RWPE2 (cell line): ENCODE measurements around the gene RPS6KA4.

ENCODE experiments used
- ATAC-seq: fragments of 200-7000 bp; cut with Tn5 transposase; 3 replicates; pipeline ENCODE4 v1.9.1; 2021; ENCODE audit warnings: low read depth
- DNase-seq: peaks from one replicate; pipeline ENCODE4 v3.0.0-alpha.2; 2020; ENCODE audit warnings: low spot score
- H3K27ac ChIP-seq: fragments of 450-650 bp; 2 replicates; pipeline ENCODE4 v1.5.1; 2017; ENCODE audit warnings: mild to moderate bottlenecking; ENCODE audit not compliant: poor library complexity, severe bottlenecking
- H3K27me3 ChIP-seq: fragments of 250-450 bp; sonication (Bioruptor Pico); 2 replicates; pipeline ENCODE4 v1.5.1; 2021; ENCODE audit warnings: mild to moderate bottlenecking, moderate library complexity; ENCODE audit not compliant: insufficient read depth, poor library complexity, severe bottlenecking
- H3K36me3 ChIP-seq: fragments of 250-450 bp; sonication (Bioruptor Pico); 2 replicates; pipeline ENCODE4 v1.5.1; 2020; ENCODE audit warnings: low read depth, mild to moderate bottlenecking, moderate library complexity
- H3K4me1 ChIP-seq: fragments of 250-450 bp; sonication (Bioruptor Pico); 2 replicates; pipeline ENCODE4 v1.5.1; 2021; ENCODE audit warnings: mild to moderate bottlenecking, moderate library complexity; ENCODE audit not compliant: insufficient read depth, poor library complexity, severe bottlenecking
- H3K4me3 ChIP-seq: fragments of 250-450 bp; sonication (Bioruptor Pico); 2 replicates; pipeline ENCODE4 v1.5.1; 2021; ENCODE audit warnings: mild to moderate bottlenecking, moderate library complexity; ENCODE audit not compliant: severe bottlenecking
- H3K9me3 ChIP-seq: fragments of 250-450 bp; sonication (Bioruptor Pico); 2 replicates; pipeline ENCODE4 v1.5.1; 2021; ENCODE audit warnings: mild to moderate bottlenecking, moderate library complexity; ENCODE audit not compliant: severe bottlenecking
- CTCF ChIP-seq: fragments of 450-650 bp; IDR thresholded peaks from one replicate; pipeline ENCODE4 v1.5.1; 2017; ENCODE audit warnings: mild to moderate bottlenecking, moderate library complexity; ENCODE audit not compliant: poor library complexity, severe bottlenecking

The RPS6KA4 gene

GRCh38 chr11:64327375-64327774 lies 31.6 kb upstream of the RPS6KA4 start:
- no peak for DNase-seq
- no peak for TF ChIP-seq CTCF
- no peaks in the 10 kb centered on the region for H3K27me3 ChIP-seq
- H3K9me3 ChIP-seq: no peaks in the 10 kb centered on the region
- ATAC-seq: no peak
- H3K27ac ChIP-seq: no peak overlapping the region
- peaks cover 34% of the 10 kb centered on the region for H3K4me1 ChIP-seq
- H3K36me3 ChIP-seq: peaks cover 5% of the 10 kb centered on the region
- no peak overlapping the region for H3K4me3 ChIP-seq

DNA sequence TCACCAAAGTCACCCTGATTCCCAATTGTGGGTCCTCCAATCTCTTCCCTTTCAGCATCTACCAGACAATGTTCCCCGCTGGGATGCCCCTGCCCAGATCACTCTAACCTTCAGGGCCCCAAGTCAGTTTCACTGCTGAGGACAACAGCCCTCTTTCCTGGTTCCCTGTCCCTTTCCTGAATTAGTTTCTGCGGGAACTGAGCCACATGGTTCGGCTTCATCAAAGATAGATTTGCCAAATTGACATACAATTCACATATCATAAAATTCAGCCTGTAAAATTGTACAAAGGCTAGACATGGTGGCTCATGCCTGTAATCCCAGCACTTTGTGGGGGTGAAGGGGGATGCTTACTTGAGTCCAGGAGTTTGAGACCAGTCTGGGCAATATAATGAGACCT lies 31.0 kb upstream of the RPS6KA4 start:
- DNase-seq: no peak
- no peaks in the 10 kb centered on the region for H3K27me3 ChIP-seq
- no peak for ATAC-seq
- H3K9me3 ChIP-seq: no peaks in the 10 kb centered on the region
- TF ChIP-seq CTCF: no peak
- H3K36me3 ChIP-seq: no peaks in the 10 kb centered on the region
- no peak overlapping the region for H3K4me3 ChIP-seq
- no peak overlapping the region for H3K27ac ChIP-seq
- peaks cover 35% of the 10 kb centered on the region for H3K4me1 ChIP-seq

DNA sequence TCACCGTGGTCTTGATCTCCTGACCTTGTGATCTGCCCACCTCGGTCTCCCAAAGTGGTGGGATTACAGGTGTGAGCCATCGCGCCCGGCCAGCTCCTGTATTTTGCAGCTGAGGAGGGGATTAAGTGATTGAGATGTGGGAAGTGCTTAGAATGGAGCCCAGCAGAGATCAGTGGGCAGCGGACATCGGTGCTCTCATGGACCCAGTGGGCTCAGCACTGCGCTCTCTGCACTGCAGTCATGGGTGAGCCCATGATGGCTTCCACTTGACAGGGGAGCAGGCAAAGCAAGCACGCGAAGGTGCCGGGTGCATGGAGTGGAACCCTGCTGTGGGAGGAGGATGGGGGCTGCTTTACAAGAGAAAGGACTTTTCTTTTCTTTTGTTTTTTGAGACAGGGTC lies 28.1 kb upstream of the RPS6KA4 start:
- no peak for ATAC-seq
- Histone ChIP-seq H3K4me1 (peaks cover 22% of the 10 kb centered on the region), H3K27me3 (no peaks in the 10 kb centered on the region), H3K9me3 (no peaks in the 10 kb centered on the region), H3K27ac (peak overlapping the region; percentile 95), H3K36me3 (no peaks in the 10 kb centered on the region), H3K4me3 (no peak overlapping the region)
- TF ChIP-seq CTCF: no peak
- DNase-seq: no peak

- Histone ChIP-seq H3K4me1 (peaks cover 22% of the 10 kb centered on the region), H3K4me3 (no peak overlapping the region), H3K27ac (peak overlapping the region; percentile 95), H3K36me3 (no peaks in the 10 kb centered on the region), H3K27me3 (no peaks in the 10 kb centered on the region), H3K9me3 (no peaks in the 10 kb centered on the region)
- TF ChIP-seq CTCF: peak; percentile 83
- ATAC-seq: peak; percentile 67
- peak; percentile 95 for DNase-seq
Measured at GRCh38 chr11:64331569-64332371, 27.2 kb upstream of the RPS6KA4 start.

DNA sequence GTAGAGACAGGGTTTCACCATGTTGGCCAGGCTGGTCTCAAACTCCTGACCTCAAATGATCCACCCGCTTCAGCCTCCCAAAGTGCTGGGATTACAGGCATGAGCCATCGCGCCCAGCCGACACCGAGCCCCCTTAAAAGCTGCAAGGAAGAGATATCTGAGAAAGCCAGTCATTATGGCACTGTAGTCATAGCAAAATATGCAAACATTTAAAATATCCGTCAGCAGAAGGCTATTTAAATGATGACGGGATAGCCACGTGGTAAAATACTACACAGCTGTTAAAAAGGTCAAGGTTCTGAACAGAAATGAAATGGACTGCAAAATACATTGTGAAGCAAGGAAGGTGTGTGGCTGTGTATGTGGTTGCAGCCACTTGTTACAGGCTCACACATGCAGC lies 25.4 kb upstream of the RPS6KA4 start:
- H3K4me1 ChIP-seq: peaks cover 22% of the 10 kb centered on the region
- H3K9me3 ChIP-seq: no peaks in the 10 kb centered on the region
- no peak overlapping the region for H3K4me3 ChIP-seq
- H3K27ac ChIP-seq: peak overlapping the region; percentile 95
- no peak for DNase-seq
- no peaks in the 10 kb centered on the region for H3K27me3 ChIP-seq
- H3K36me3 ChIP-seq: no peaks in the 10 kb centered on the region
- no peak for ATAC-seq
- no peak for TF ChIP-seq CTCF
